Neural cell (in vitro differentiated cells): ENCODE measurements around the gene RAD9A. TPM values are rescaled to one million over a fixed set of nuclear protein-coding genes. Genes with fewer than 3 reads are reported as not detected.

ENCODE experiments used
- H2AFZ ChIP-seq: fragments of 200-600, 300-800 bp; sonication (generic), shearing (Covaris generic); 2 replicates; pipeline ENCODE4 v1.6.0; 2014; ENCODE audit warnings: low read depth, mild to moderate bottlenecking, antibody characterized with exemption, low read length, moderate library complexity
- H3F3A ChIP-seq: fragments of 200-600 bp; shearing (Covaris generic); 2 replicates; pipeline ENCODE4 v1.6.1; 2016; ENCODE audit warnings: mild to moderate bottlenecking, moderate library complexity, mixed read lengths, antibody characterized with exemption, low read length; ENCODE audit not compliant: insufficient read depth, poor library complexity, severe bottlenecking
- H3K27ac ChIP-seq: fragments of 200-600, 300-800 bp; sonication (generic), shearing (Covaris generic); 2 replicates; pipeline ENCODE4 v1.5.1; 2014; ENCODE audit warnings: mild to moderate bottlenecking, low read length, moderate library complexity
- H3K27me3 ChIP-seq: fragments of 300-800, 200-600 bp; sonication (generic), shearing (Covaris generic); 2 replicates; pipeline ENCODE4 v1.6.0; 2014; ENCODE audit warnings: mild to moderate bottlenecking, low read depth, low read length, moderate library complexity; ENCODE audit not compliant: insufficient read depth
- H3K36me3 ChIP-seq: fragments of 300-800, 200-600 bp; sonication (generic), shearing (Covaris generic); 2 replicates; pipeline ENCODE4 v1.5.1; 2014; ENCODE audit warnings: mild to moderate bottlenecking, antibody characterized with exemption, low read length, moderate library complexity; ENCODE audit not compliant: insufficient read depth
- H3K4me2 ChIP-seq: fragments of 300-800, 200-600 bp; sonication (generic), shearing (Covaris generic); 2 replicates; pipeline ENCODE4 v1.6.0; 2014; ENCODE audit warnings: mild to moderate bottlenecking, low read length
- H3K4me3 ChIP-seq: fragments of 300-800, 200-600 bp; sonication (generic), shearing (Covaris generic); 2 replicates; pipeline ENCODE4 v1.5.1; 2014; ENCODE audit warnings: mild to moderate bottlenecking, low read length, moderate library complexity
- H3K79me2 ChIP-seq: fragments of 200-600 bp; shearing (Covaris generic); replicated peaks from 2 replicates; pipeline ENCODE4 v1.6.0; 2014; ENCODE audit warnings: mild to moderate bottlenecking, low read length, moderate library complexity; ENCODE audit not compliant: insufficient read depth
- H3K9ac ChIP-seq: fragments of 300-800, 200-600 bp; sonication (generic), shearing (Covaris generic); 2 replicates; pipeline ENCODE4 v1.6.1; 2016; ENCODE audit warnings: mild to moderate bottlenecking, low read length, mixed read lengths
- H3K9me2 ChIP-seq: fragments of 200-600 bp; shearing (Covaris generic); 2 replicates; pipeline ENCODE4 v1.6.1; 2016; ENCODE audit warnings: mild to moderate bottlenecking, low read length, mixed read lengths; ENCODE audit not compliant: insufficient read depth
- H3K9me3 ChIP-seq: fragments of 200-600, 300-800 bp; sonication (generic), shearing (Covaris generic); 2 replicates; pipeline ENCODE4 v1.6.1; 2016; ENCODE audit warnings: mild to moderate bottlenecking, mixed run types, low read length, moderate library complexity, mixed read lengths
- H4K20me1 ChIP-seq: fragments of 200-600 bp; shearing (Covaris generic); 2 replicates; pipeline ENCODE4 v1.6.1; 2016; ENCODE audit warnings: mild to moderate bottlenecking, mixed run types; ENCODE audit not compliant: insufficient read depth
- EP300 ChIP-seq: fragments of 450-650 bp; conservative IDR thresholded peaks from 2 replicates; pipeline ENCODE4 v1.6.1; 2014; ENCODE audit warnings: antibody characterized with exemption, mild to moderate bottlenecking, moderate library complexity; ENCODE audit not compliant: poor library complexity, severe bottlenecking
- EZH2 ChIP-seq: fragments of 200-600, 300-800 bp; shearing (Covaris generic), sonication (generic); IDR thresholded peaks from 2 replicates; pipeline ENCODE4 v1.6.1; 2014; ENCODE audit warnings: antibody characterized with exemption, low read length, borderline replicate concordance, mild to moderate bottlenecking; ENCODE audit not compliant: insufficient read depth, poor library complexity, severe bottlenecking
- MXI1 ChIP-seq: fragments of 450-650 bp; conservative IDR thresholded peaks from 2 replicates; pipeline ENCODE4 v1.6.1; 2014; ENCODE audit warnings: antibody characterized with exemption, mild to moderate bottlenecking; ENCODE audit not compliant: poor library complexity, severe bottlenecking
- POLR2AphosphoS5 ChIP-seq: IDR thresholded peaks from 2 replicates; pipeline ENCODE4 v1.6.1; 2012
- RAD21 ChIP-seq: fragments of 450-650 bp; conservative IDR thresholded peaks from 2 replicates; pipeline ENCODE4 v1.6.1; 2014; ENCODE audit warnings: antibody characterized with exemption, mild to moderate bottlenecking, moderate library complexity
- REST ChIP-seq: IDR thresholded peaks from 2 replicates; pipeline ENCODE4 v1.6.1; 2012; ENCODE audit warnings: borderline replicate concordance
- SMC3 ChIP-seq: fragments of 450-650 bp; conservative IDR thresholded peaks from 2 replicates; pipeline ENCODE4 v1.6.1; 2014; ENCODE audit warnings: antibody characterized with exemption, mild to moderate bottlenecking, moderate library complexity; ENCODE audit not compliant: poor library complexity
- TAF1 ChIP-seq: IDR thresholded peaks from 2 replicates; pipeline ENCODE4 v1.6.1; 2012; ENCODE audit warnings: low read depth
- polyA plus RNA-seq: library from polyadenylated mRNA; depleted of rRNA; stranded (reverse); fragments of >200 nt; gene quantifications from 2 replicates; pipeline ENCODE4 v1.2.3, GENCODE V29; 2014
- TF ChIP-seq, protein P1 (sequence below): fragments of 450-650 bp; IDR thresholded peaks from 2 replicates; pipeline ENCODE4 v1.5.1; 2014; ENCODE audit warnings: antibody characterized with exemption, mild to moderate bottlenecking, moderate library complexity; ENCODE audit not compliant: poor library complexity, severe bottlenecking

The RAD9A gene
- polyA plus RNA-seq, 1 donor from 2014 or later, result 59.6 TPM

DNA sequence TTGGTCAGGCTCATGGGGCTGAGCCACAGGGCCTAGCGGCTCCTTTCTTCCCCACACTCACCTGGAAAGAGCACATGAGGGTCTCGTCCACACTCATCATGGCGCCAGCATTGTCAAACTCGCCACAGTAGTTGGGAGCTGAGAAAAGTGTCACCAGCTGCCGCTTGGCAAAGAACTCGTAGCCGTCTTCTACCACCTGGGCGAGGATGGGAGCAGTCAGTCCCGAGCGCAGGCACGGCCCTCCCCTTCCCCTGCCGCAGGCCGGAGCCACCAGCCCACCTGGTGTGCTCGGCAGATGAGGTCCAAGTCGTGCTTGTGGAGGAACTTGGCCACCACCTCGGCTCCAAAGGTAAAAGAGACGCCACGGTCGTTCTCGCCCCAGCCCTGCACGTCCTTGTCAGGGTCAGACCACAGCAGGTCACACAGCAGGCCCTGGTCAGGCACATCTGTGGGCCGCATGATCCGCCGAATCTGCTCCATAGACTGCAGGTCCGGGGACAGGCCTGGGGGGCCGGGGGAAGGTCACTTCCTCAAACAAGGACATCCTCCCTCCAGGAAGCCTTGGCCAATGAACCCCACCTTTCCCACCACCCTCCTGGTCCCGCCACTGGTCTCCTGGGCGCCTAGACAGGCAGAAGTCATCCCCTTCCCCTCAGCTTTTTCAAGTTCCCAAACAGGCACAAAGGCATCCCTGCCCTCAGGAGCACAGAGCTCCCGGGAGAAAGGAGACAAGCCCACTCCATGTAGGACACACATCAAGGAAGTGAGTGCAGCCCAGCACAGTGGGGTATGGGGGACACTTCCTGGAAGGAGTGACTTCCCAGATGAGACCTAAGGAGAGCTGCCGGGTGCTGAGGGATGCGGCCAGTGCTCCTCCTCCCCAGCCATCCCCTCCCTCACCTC lies 7.1 kb downstream of the RAD9A start:
- H3K9me2 ChIP-seq, result no peaks in the 10 kb centered on the region
- H3K27me3 ChIP-seq, result no peaks in the 10 kb centered on the region
- no peak overlapping the region for H2AFZ ChIP-seq
- peaks cover 11% of the 10 kb centered on the region for H3K79me2 ChIP-seq
- no peaks in the 10 kb centered on the region for H4K20me1 ChIP-seq
- no peak overlapping the region for H3K27ac ChIP-seq
- H3K9me3 ChIP-seq, result no peaks in the 10 kb centered on the region
- H3K36me3 ChIP-seq, result no peaks in the 10 kb centered on the region
- H3K4me3 ChIP-seq, result no peak overlapping the region
- no peaks in the 10 kb centered on the region for H3F3A ChIP-seq
- H3K9ac ChIP-seq, result no peak overlapping the region
- no peak overlapping the region for H3K4me2 ChIP-seq
- no peak for TF ChIP-seq MXI1
- no peak for TF ChIP-seq EZH2
- TF ChIP-seq, protein P1, sequence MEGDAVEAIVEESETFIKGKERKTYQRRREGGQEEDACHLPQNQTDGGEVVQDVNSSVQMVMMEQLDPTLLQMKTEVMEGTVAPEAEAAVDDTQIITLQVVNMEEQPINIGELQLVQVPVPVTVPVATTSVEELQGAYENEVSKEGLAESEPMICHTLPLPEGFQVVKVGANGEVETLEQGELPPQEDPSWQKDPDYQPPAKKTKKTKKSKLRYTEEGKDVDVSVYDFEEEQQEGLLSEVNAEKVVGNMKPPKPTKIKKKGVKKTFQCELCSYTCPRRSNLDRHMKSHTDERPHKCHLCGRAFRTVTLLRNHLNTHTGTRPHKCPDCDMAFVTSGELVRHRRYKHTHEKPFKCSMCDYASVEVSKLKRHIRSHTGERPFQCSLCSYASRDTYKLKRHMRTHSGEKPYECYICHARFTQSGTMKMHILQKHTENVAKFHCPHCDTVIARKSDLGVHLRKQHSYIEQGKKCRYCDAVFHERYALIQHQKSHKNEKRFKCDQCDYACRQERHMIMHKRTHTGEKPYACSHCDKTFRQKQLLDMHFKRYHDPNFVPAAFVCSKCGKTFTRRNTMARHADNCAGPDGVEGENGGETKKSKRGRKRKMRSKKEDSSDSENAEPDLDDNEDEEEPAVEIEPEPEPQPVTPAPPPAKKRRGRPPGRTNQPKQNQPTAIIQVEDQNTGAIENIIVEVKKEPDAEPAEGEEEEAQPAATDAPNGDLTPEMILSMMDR, result no peak

DNA sequence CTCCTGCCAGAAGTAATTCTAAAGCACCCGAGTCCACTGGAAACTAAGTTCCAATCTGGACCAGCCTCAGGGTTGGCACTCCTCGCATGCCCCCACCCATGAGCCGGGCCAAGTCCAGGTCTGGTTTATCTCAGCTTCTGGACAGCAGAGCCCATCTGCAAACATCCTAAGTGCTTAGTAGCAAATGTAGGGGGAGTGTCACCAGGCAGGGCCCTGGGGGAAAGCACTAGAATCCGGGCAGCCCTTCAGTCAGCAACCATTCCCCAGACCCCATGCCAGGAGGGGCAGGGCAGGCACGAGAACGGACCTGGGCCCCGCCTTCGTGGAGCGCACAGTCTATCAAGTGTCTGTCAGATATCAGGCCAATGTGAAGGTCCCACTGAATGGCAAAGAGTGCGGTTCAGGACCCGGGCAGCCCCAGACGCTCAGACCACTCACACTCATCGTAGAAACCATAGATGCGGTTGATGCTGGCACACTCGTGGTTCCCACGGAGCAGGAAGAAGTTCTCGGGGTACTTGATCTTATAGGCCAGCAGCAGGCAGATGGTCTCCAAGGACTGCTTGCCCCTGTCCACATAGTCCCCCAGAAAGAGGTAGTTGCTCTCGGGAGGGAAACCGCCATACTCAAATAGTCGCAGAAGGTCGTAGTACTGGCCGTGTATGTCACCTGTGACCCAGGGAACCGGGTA lies 8.6 kb downstream of the RAD9A start:
- Histone ChIP-seq H4K20me1 (no peaks in the 10 kb centered on the region), H3K9me3 (no peaks in the 10 kb centered on the region), H3K4me2 (peak overlapping the region; percentile 78), H3K36me3 (no peaks in the 10 kb centered on the region), H3K9me2 (no peaks in the 10 kb centered on the region), H2AFZ (no peak overlapping the region), H3K27me3 (no peaks in the 10 kb centered on the region), H3K9ac (peak overlapping the region; percentile 85), H3K79me2 (peaks cover 11% of the 10 kb centered on the region), H3K4me3 (peak overlapping the region; percentile 98), H3F3A (no peaks in the 10 kb centered on the region), H3K27ac (no peak overlapping the region)
- TF ChIP-seq RAD21, result no peak
- TF ChIP-seq TAF1, result no peak
- TF ChIP-seq REST, result no peak
- TF ChIP-seq SMC3, result no peak
- TF ChIP-seq POLR2AphosphoS5, result no peak
- TF ChIP-seq EZH2, result no peak
- TF ChIP-seq EP300, result no peak
